Astrocyte (in vitro differentiated cells and primary cell): ENCODE data around the gene INPP5B. TPM values are rescaled to one million over a fixed set of nuclear protein-coding genes. Genes with fewer than 3 reads are reported as not detected.

Source experiments
- DNase-seq: peaks from one replicate; pipeline ENCODE4 v3.0.0-alpha.2; 2010; ENCODE audit warnings: low read depth
- FAIRE-seq: peaks from 2 replicates; lab custom pipeline; 2011; peaks lifted over from hg19 to GRCh38; lab: Jason Lieb, UNC
- H2AFZ ChIP-seq: 2 replicates; pipeline ENCODE4 v1.6.0; 2012; ENCODE audit warnings: low read depth, low read length, inconsistent platforms
- H3K27ac ChIP-seq: 2 replicates; pipeline ENCODE4 v1.5.1; 2011; ENCODE audit warnings: low read depth, low read length, inconsistent platforms
- H3K27me3 ChIP-seq: 2 replicates; pipeline ENCODE4 v1.6.0; 2011; ENCODE audit warnings: low read length, inconsistent platforms; ENCODE audit not compliant: insufficient read depth
- H3K36me3 ChIP-seq: 2 replicates; pipeline ENCODE4 v1.5.1; 2011; ENCODE audit warnings: low read length, inconsistent platforms; ENCODE audit not compliant: insufficient read depth
- H3K4me1 ChIP-seq: 2 replicates; pipeline ENCODE4 v1.5.1; 2011; ENCODE audit warnings: low read length, inconsistent platforms; ENCODE audit not compliant: insufficient read depth
- H3K4me2 ChIP-seq: 2 replicates; pipeline ENCODE4 v1.6.0; 2012; ENCODE audit warnings: low read length, inconsistent platforms
- H3K4me3 ChIP-seq: 2 replicates; pipeline ENCODE4 v1.5.1; 2011; ENCODE audit warnings: low read depth, mild to moderate bottlenecking, low read length, inconsistent platforms; ENCODE audit not compliant: insufficient read depth
- H3K79me2 ChIP-seq: 2 replicates; pipeline ENCODE4 v1.6.0; 2012; ENCODE audit warnings: mild to moderate bottlenecking, low read length, inconsistent platforms; ENCODE audit not compliant: insufficient read depth
- H3K9ac ChIP-seq: 2 replicates; pipeline ENCODE4 v1.6.0; 2012; ENCODE audit warnings: mild to moderate bottlenecking, low read length, inconsistent platforms
- H3K9me3 ChIP-seq: 2 replicates; pipeline ENCODE4 v1.5.1; 2012; ENCODE audit warnings: low read depth, mild to moderate bottlenecking, low read length, inconsistent platforms; ENCODE audit not compliant: insufficient read depth
- H4K20me1 ChIP-seq: 2 replicates; pipeline ENCODE4 v1.6.0; 2012; ENCODE audit warnings: low read length, inconsistent platforms; ENCODE audit not compliant: insufficient read depth
- H3K27ac Mint-ChIP-seq: one replicate; pipeline ENCODE4 v1.8.0; 2021; ENCODE audit warnings: mild to moderate bottlenecking, mixed read lengths; ENCODE audit not compliant: unreplicated experiment
- H3K27me3 Mint-ChIP-seq: one replicate; pipeline ENCODE4 v1.8.0; 2021; ENCODE audit warnings: low read depth, mixed read lengths; ENCODE audit not compliant: unreplicated experiment
- H3K36me3 Mint-ChIP-seq: one replicate; pipeline ENCODE4 v1.8.0; 2021; ENCODE audit warnings: low read depth, mixed read lengths; ENCODE audit not compliant: unreplicated experiment
- H3K4me1 Mint-ChIP-seq: one replicate; pipeline ENCODE4 v1.8.0; 2021; ENCODE audit warnings: low read depth, mixed read lengths; ENCODE audit not compliant: unreplicated experiment
- H3K4me3 Mint-ChIP-seq: one replicate; pipeline ENCODE4 v1.8.0; 2021; ENCODE audit warnings: mild to moderate bottlenecking, moderate library complexity, mixed read lengths; ENCODE audit not compliant: unreplicated experiment
- H3K9me3 Mint-ChIP-seq: one replicate; pipeline ENCODE4 v1.8.0; 2021; ENCODE audit warnings: mild to moderate bottlenecking, mixed read lengths; ENCODE audit not compliant: unreplicated experiment
- EZH2 ChIP-seq: IDR thresholded peaks from 2 replicates; pipeline ENCODE4 v1.6.1; 2012; ENCODE audit warnings: mild to moderate bottlenecking, low read length, inconsistent platforms; ENCODE audit not compliant: insufficient read depth
- total RNA-seq: library from RNA; stranded (reverse); gene quantifications from 2 replicates; pipeline ENCODE4 v1.2.1, GENCODE V29; 2021
- TF ChIP-seq, protein P1 (sequence below): IDR thresholded peaks from 2 replicates; pipeline ENCODE4 v1.5.1; 2011; ENCODE audit warnings: low read depth, mild to moderate bottlenecking, inconsistent platforms, low read length, moderate library complexity; ENCODE audit not compliant: insufficient read depth

INPP5B gene
- total RNA-seq, 1 donor from 2014 or later = 19.4 TPM

DNA sequence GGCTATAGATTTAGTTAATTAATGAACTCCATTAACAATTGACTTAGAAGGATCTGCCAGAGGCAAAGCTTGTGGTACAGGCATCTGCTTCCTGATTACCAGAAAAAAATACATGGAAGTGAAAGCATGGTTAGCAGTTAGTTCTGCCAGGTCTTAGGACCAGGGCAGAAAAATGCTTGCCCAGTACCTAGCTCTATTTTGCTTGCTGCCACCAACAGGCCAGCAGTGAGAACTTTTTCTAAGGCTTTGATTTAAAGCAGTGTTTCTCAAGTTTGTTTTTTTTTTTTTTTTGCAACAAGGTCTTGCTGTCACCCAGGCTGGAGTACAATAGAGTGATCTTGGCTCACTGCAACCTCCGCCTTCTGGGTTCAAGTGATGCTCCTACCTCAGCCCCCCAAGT, 71.0 kb downstream of the INPP5B start:
- Histone ChIP-seq H3K27ac (no peak overlapping the region), H2AFZ (no peak overlapping the region), H4K20me1 (no peaks in the 10 kb centered on the region), H3K27me3 (no peaks in the 10 kb centered on the region), H3K9me3 (no peaks in the 10 kb centered on the region), H3K9ac (no peak overlapping the region), H3K79me2 (no peaks in the 10 kb centered on the region), H3K4me3 (no peak overlapping the region), H3K36me3 (peaks cover 24% of the 10 kb centered on the region), H3K4me1 (no peaks in the 10 kb centered on the region), H3K4me2 (no peak overlapping the region)
- H3K9me3 Mint-ChIP-seq = no peaks in the 10 kb centered on the region
- no peaks in the 10 kb centered on the region for H3K4me1 Mint-ChIP-seq
- no peaks in the 10 kb centered on the region for H3K27me3 Mint-ChIP-seq
- no peak overlapping the region for H3K4me3 Mint-ChIP-seq
- TF ChIP-seq, protein P1, sequence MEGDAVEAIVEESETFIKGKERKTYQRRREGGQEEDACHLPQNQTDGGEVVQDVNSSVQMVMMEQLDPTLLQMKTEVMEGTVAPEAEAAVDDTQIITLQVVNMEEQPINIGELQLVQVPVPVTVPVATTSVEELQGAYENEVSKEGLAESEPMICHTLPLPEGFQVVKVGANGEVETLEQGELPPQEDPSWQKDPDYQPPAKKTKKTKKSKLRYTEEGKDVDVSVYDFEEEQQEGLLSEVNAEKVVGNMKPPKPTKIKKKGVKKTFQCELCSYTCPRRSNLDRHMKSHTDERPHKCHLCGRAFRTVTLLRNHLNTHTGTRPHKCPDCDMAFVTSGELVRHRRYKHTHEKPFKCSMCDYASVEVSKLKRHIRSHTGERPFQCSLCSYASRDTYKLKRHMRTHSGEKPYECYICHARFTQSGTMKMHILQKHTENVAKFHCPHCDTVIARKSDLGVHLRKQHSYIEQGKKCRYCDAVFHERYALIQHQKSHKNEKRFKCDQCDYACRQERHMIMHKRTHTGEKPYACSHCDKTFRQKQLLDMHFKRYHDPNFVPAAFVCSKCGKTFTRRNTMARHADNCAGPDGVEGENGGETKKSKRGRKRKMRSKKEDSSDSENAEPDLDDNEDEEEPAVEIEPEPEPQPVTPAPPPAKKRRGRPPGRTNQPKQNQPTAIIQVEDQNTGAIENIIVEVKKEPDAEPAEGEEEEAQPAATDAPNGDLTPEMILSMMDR = peak; percentile 23
- TF ChIP-seq EZH2 = no peak
- H3K36me3 Mint-ChIP-seq = peaks cover 21% of the 10 kb centered on the region
- no peak for DNase-seq
- no peak overlapping the region for H3K27ac Mint-ChIP-seq
- no peak for FAIRE-seq

DNA sequence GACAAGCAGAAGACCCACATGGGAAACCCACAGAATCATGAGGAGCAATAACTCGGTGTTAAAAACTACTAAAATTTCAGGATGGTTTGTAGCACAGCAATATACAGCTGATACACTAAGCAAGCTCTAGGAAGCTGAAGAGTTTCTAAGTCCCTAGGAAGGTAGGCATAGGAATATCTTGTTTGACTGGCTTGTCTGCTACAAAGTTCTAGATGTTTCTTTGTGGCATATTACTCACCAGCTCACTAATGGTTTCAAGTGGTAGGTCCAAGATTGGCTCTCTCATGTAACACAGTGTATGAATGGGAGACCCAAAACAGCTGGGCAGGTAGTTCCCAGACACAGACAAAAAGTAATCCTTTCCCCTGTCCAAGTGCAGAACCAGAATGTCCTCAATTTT, 74.2 kb downstream of the INPP5B start:
- H3K4me2 ChIP-seq = no peak overlapping the region
- H3K4me3 ChIP-seq = no peak overlapping the region
- Mint-ChIP-seq H3K9me3 (no peaks in the 10 kb centered on the region), H3K27me3 (no peaks in the 10 kb centered on the region), H3K36me3 (peaks cover 28% of the 10 kb centered on the region), H3K27ac (no peak overlapping the region), H3K4me1 (peaks cover 3% of the 10 kb centered on the region), H3K4me3 (no peak overlapping the region)
- no peak for DNase-seq
- no peaks in the 10 kb centered on the region for H3K79me2 ChIP-seq
- no peak for TF ChIP-seq EZH2
- TF ChIP-seq, protein P1 = no peak
- no peaks in the 10 kb centered on the region for H3K27me3 ChIP-seq
- H2AFZ ChIP-seq = no peak overlapping the region
- H3K9me3 ChIP-seq = no peaks in the 10 kb centered on the region
- H3K36me3 ChIP-seq = peaks cover 21% of the 10 kb centered on the region
- H4K20me1 ChIP-seq = no peaks in the 10 kb centered on the region
- FAIRE-seq = no peak
- H3K9ac ChIP-seq = no peak overlapping the region
- no peak overlapping the region for H3K27ac ChIP-seq
- no peaks in the 10 kb centered on the region for H3K4me1 ChIP-seq

DNA sequence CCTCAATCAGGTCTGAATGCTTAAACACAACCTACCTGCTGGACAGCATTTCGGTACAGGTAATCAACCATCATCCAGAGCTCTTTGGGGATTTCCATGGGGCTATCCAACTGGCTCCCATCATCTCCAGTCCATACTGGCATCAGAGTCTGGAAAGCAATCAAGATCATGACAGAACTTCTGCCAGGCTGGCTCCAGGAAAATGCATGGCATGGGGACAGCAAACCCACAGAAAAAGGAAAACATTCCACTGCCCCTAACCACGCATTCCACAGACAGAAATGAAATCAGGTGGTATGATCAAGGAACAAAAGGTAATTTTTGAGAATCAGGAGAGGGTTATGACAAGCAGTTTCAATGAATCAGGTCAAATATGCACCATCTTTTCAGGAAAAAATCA, 78.4 kb downstream of the INPP5B start:
- Mint-ChIP-seq H3K9me3 (no peaks in the 10 kb centered on the region), H3K4me3 (no peak overlapping the region), H3K27me3 (no peaks in the 10 kb centered on the region), H3K36me3 (peaks cover 26% of the 10 kb centered on the region), H3K4me1 (peaks cover 3% of the 10 kb centered on the region), H3K27ac (peak overlapping the region; percentile 9)
- peaks cover 8% of the 10 kb centered on the region for H3K4me1 ChIP-seq
- H3K4me2 ChIP-seq = no peak overlapping the region
- H3K79me2 ChIP-seq = no peaks in the 10 kb centered on the region
- DNase-seq = no peak
- H2AFZ ChIP-seq = no peak overlapping the region
- no peak overlapping the region for H3K27ac ChIP-seq
- H4K20me1 ChIP-seq = no peaks in the 10 kb centered on the region
- TF ChIP-seq, protein P1 = no peak
- no peak for TF ChIP-seq EZH2
- H3K9ac ChIP-seq = no peak overlapping the region
- peaks cover 24% of the 10 kb centered on the region for H3K36me3 ChIP-seq
- H3K27me3 ChIP-seq = no peaks in the 10 kb centered on the region
- no peaks in the 10 kb centered on the region for H3K9me3 ChIP-seq
- FAIRE-seq = no peak
- no peak overlapping the region for H3K4me3 ChIP-seq
